IPS-15b (cell line): Measurements from ENCODE around the gene EXOSC2.

Source experiments
- H3K27me3 ChIP-seq: one replicate; pipeline ENCODE4 v1.6.1; 2013; ENCODE audit warnings: low read length; ENCODE audit not compliant: control insufficient read depth, insufficient read depth
- H3K36me3 ChIP-seq: one replicate; pipeline ENCODE4 v1.6.1; 2013; ENCODE audit warnings: low read length; ENCODE audit not compliant: control insufficient read depth, insufficient read depth
- H3K4me1 ChIP-seq: one replicate; pipeline ENCODE4 v1.6.1; 2013; ENCODE audit warnings: mild to moderate bottlenecking, low read length; ENCODE audit not compliant: control insufficient read depth, insufficient read depth
- H3K4me3 ChIP-seq: one replicate; pipeline ENCODE4 v1.5.1; 2013; ENCODE audit warnings: low read depth, low read length
- H3K9ac ChIP-seq: one replicate; pipeline ENCODE4 v1.6.1; 2013; ENCODE audit warnings: low read depth, mild to moderate bottlenecking, low read length
- H3K9me3 ChIP-seq: one replicate; pipeline ENCODE4 v1.6.1; 2013; ENCODE audit warnings: mild to moderate bottlenecking, low read length; ENCODE audit not compliant: control insufficient read depth, insufficient read depth

The EXOSC2 gene

GRCh38 chr9:130688072-130688471 is 5.5 kb upstream of the EXOSC2 start:
- Histone ChIP-seq H3K9ac (no peak overlapping the region), H3K36me3 (no peaks in the 10 kb centered on the region), H3K4me3 (no peak overlapping the region), H3K9me3 (no peaks in the 10 kb centered on the region), H3K4me1 (no peaks in the 10 kb centered on the region), H3K27me3 (no peaks in the 10 kb centered on the region)

GRCh38 chr9:130689572-130689936 is 4.0 kb upstream of the EXOSC2 start:
- H3K9me3 ChIP-seq = no peaks in the 10 kb centered on the region
- H3K4me3 ChIP-seq = peak overlapping the region; percentile 31
- no peaks in the 10 kb centered on the region for H3K27me3 ChIP-seq
- no peaks in the 10 kb centered on the region for H3K36me3 ChIP-seq
- no peaks in the 10 kb centered on the region for H3K4me1 ChIP-seq
- no peak overlapping the region for H3K9ac ChIP-seq

GRCh38 chr9:130689937-130690700 is 3.5 kb upstream of the EXOSC2 start:
- no peaks in the 10 kb centered on the region for H3K36me3 ChIP-seq
- no peak overlapping the region for H3K9ac ChIP-seq
- H3K4me1 ChIP-seq = peaks cover 2% of the 10 kb centered on the region
- no peaks in the 10 kb centered on the region for H3K27me3 ChIP-seq
- H3K9me3 ChIP-seq = no peaks in the 10 kb centered on the region
- H3K4me3 ChIP-seq = peak overlapping the region; percentile 31

- H3K4me1 ChIP-seq = peaks cover 4% of the 10 kb centered on the region
- peak overlapping the region; percentile 71 for H3K4me3 ChIP-seq
- H3K27me3 ChIP-seq = no peaks in the 10 kb centered on the region
- no peaks in the 10 kb centered on the region for H3K9me3 ChIP-seq
- peaks cover 15% of the 10 kb centered on the region for H3K36me3 ChIP-seq
- no peak overlapping the region for H3K9ac ChIP-seq
These were observed 1.3 kb upstream of the EXOSC2 start for GRCh38 chr9:130692321-130692720.

- H3K27me3 ChIP-seq = no peaks in the 10 kb centered on the region
These were observed 517 bp upstream of the EXOSC2 start for GRCh38 chr9:130693101-130693425.

GRCh38 chr9:130694205-130694604 is 625 bp downstream of the EXOSC2 start:
- Histone ChIP-seq H3K9ac (peak overlapping the region; percentile 79), H3K4me1 (peaks cover 4% of the 10 kb centered on the region), H3K4me3 (peak overlapping the region; percentile 90), H3K9me3 (no peaks in the 10 kb centered on the region), H3K27me3 (no peaks in the 10 kb centered on the region), H3K36me3 (peaks cover 31% of the 10 kb centered on the region)

More at GRCh38 chr9:130693101-130693425, 517 bp upstream of the EXOSC2 start:
- no peak overlapping the region for H3K9ac ChIP-seq
- peak overlapping the region; percentile 71 for H3K4me3 ChIP-seq
- H3K9me3 ChIP-seq = no peaks in the 10 kb centered on the region
- H3K4me1 ChIP-seq = peaks cover 4% of the 10 kb centered on the region
- H3K36me3 ChIP-seq = peaks cover 20% of the 10 kb centered on the region

GRCh38 chr9:130696139-130696650 is 2.6 kb downstream of the EXOSC2 start:
- Histone ChIP-seq H3K4me3 (no peak overlapping the region), H3K9ac (no peak overlapping the region), H3K4me1 (peaks cover 4% of the 10 kb centered on the region)

GRCh38 chr9:130696996-130697395 is 3.4 kb downstream of the EXOSC2 start:
- Histone ChIP-seq H3K4me1 (peaks cover 4% of the 10 kb centered on the region), H3K27me3 (no peaks in the 10 kb centered on the region), H3K4me3 (no peak overlapping the region), H3K9ac (no peak overlapping the region), H3K9me3 (no peaks in the 10 kb centered on the region), H3K36me3 (peaks cover 43% of the 10 kb centered on the region)

More at GRCh38 chr9:130696139-130696650, 2.6 kb downstream of the EXOSC2 start:
- no peaks in the 10 kb centered on the region for H3K9me3 ChIP-seq
- peaks cover 35% of the 10 kb centered on the region for H3K36me3 ChIP-seq
- H3K27me3 ChIP-seq = no peaks in the 10 kb centered on the region

GRCh38 chr9:130698514-130698913 is 4.9 kb downstream of the EXOSC2 start:
- Histone ChIP-seq H3K9me3 (no peaks in the 10 kb centered on the region), H3K4me1 (peaks cover 4% of the 10 kb centered on the region), H3K36me3 (peaks cover 47% of the 10 kb centered on the region), H3K4me3 (no peak overlapping the region), H3K27me3 (no peaks in the 10 kb centered on the region), H3K9ac (no peak overlapping the region)

GRCh38 chr9:130699047-130699446 is 5.5 kb downstream of the EXOSC2 start:
- no peaks in the 10 kb centered on the region for H3K27me3 ChIP-seq
- peaks cover 4% of the 10 kb centered on the region for H3K4me1 ChIP-seq
- H3K9ac ChIP-seq = no peak overlapping the region
- H3K4me3 ChIP-seq = no peak overlapping the region
- peaks cover 52% of the 10 kb centered on the region for H3K36me3 ChIP-seq
- H3K9me3 ChIP-seq = no peaks in the 10 kb centered on the region

- Histone ChIP-seq H3K4me1 (no peaks in the 10 kb centered on the region), H3K36me3 (peaks cover 53% of the 10 kb centered on the region), H3K9me3 (no peaks in the 10 kb centered on the region), H3K4me3 (no peak overlapping the region), H3K9ac (no peak overlapping the region), H3K27me3 (no peaks in the 10 kb centered on the region)
These were observed 7.8 kb downstream of the EXOSC2 start for GRCh38 chr9:130701059-130702022.
